PC-3 (cell line): ENCODE measurements around the gene TRABD2B. TPM values are rescaled to one million over a fixed set of nuclear protein-coding genes. Genes with fewer than 3 reads are reported as not detected.
A peak's percentile ranks its signal among the peaks of the same experiment; 100 is the strongest.

Source experiments
- ATAC-seq: fragments of 200-7000 bp; cut with Tn5 transposase; 2 replicates; pipeline ENCODE4 v1.9.1; 2020; ENCODE audit warnings: mild to moderate bottlenecking, moderate library complexity
- BruUV-seq: library from RNA; stranded (reverse); fragments of 400-500 nt; replicated peaks from 2 replicates; lab custom pipeline; 2021; lab: Mats Ljungman, UMichigan
- CTCF ChIA-PET: fragments of 300-600 bp; sonication (Branson Sonifier 250); formaldehyde crosslinking; loops from one replicate; lab custom pipeline; 2022; ENCODE audit warnings: antibody characterized with exemption; lab: Charles Lee
- POLR2A ChIA-PET: fragments of 300-600 bp; sonication (Branson Sonifier 250); formaldehyde crosslinking; loops from one replicate; lab custom pipeline; 2022; ENCODE audit warnings: antibody characterized with exemption; ENCODE audit not compliant: unreplicated experiment; lab: Charles Lee
- DNase-seq: peaks from one replicate; pipeline ENCODE4 v3.0.0-alpha.2; 2015
- H2AFZ ChIP-seq: fragments of 300-600 bp; sonication (generic); 2 replicates; pipeline ENCODE4 v1.6.0; 2016; ENCODE audit warnings: antibody characterized with exemption, low read length
- H3F3A ChIP-seq: fragments of 300-600 bp; sonication (generic); one replicate; pipeline ENCODE4 v1.6.0; 2017; ENCODE audit warnings: antibody characterized with exemption, low read length, control low read depth, mild to moderate bottlenecking; ENCODE audit not compliant: unreplicated experiment
- H3K27ac ChIP-seq: fragments of 300-600 bp; sonication (generic); 2 replicates; pipeline ENCODE4 v1.5.1; 2016; ENCODE audit warnings: mild to moderate bottlenecking, low read length
- H3K27me3 ChIP-seq: fragments of 300-600 bp; sonication (generic); 2 replicates; pipeline ENCODE4 v1.6.1; 2016; ENCODE audit warnings: low read length, mixed read lengths
- H3K36me3 ChIP-seq: fragments of 300-600 bp; sonication (generic); 2 replicates; pipeline ENCODE4 v1.6.1; 2016; ENCODE audit warnings: low read depth, mixed run types, low read length, mixed read lengths
- H3K4me1 ChIP-seq: fragments of 300-600 bp; sonication (generic); 2 replicates; pipeline ENCODE4 v1.5.1; 2016; ENCODE audit warnings: low read length; ENCODE audit not compliant: insufficient read depth
- H3K4me2 ChIP-seq: fragments of 300-600 bp; sonication (generic); 2 replicates; pipeline ENCODE4 v1.6.0; 2016; ENCODE audit warnings: low read length
- H3K4me3 ChIP-seq: fragments of 300-600 bp; sonication (generic); 2 replicates; pipeline ENCODE4 v1.5.1; 2016; ENCODE audit warnings: mild to moderate bottlenecking, low read length, mixed read lengths
- H3K79me2 ChIP-seq: fragments of 300-600 bp; sonication (generic); 2 replicates; pipeline ENCODE4 v1.6.1; 2017; ENCODE audit warnings: low read length, mixed read lengths
- H3K9ac ChIP-seq: fragments of 300-600 bp; sonication (generic); 2 replicates; pipeline ENCODE4 v1.6.0; 2016; ENCODE audit warnings: mild to moderate bottlenecking, low read length
- H3K9me2 ChIP-seq: fragments of 300-600 bp; sonication (generic); replicated peaks from 2 replicates; pipeline ENCODE4 v1.6.1; 2016; ENCODE audit warnings: mixed run types, low read length, mixed read lengths
- H3K9me3 ChIP-seq: fragments of 300-600 bp; sonication (generic); 2 replicates; pipeline ENCODE4 v1.6.1; 2016; ENCODE audit warnings: low read length, mixed read lengths
- H4K20me1 ChIP-seq: fragments of 300-600 bp; sonication (generic); 2 replicates; pipeline ENCODE4 v1.6.1; 2016; ENCODE audit warnings: low read length, mixed read lengths
- EZH2 ChIP-seq: fragments of 300-600 bp; sonication (generic); IDR thresholded peaks from one replicate; pipeline ENCODE4 v1.6.1; 2017; ENCODE audit warnings: antibody characterized with exemption, mild to moderate bottlenecking, low read length; ENCODE audit not compliant: unreplicated experiment
- EZH2phosphoT487 ChIP-seq: fragments of 300-600 bp; sonication (generic); IDR thresholded peaks from 2 replicates; pipeline ENCODE4 v1.6.1; 2018; ENCODE audit warnings: mild to moderate bottlenecking, antibody characterized with exemption, low read length, borderline replicate concordance
- intact Hi-C: fragments of 100-400 bp; cut with micrococcal nuclease; formaldehyde crosslinking; loops from 2 replicates; pipeline ENCODE4 v1.9.0; 2023
- total RNA-seq: library from RNA; depleted of rRNA; stranded (reverse); fragments of >200 nt; gene quantifications from 2 replicates; pipeline ENCODE4 v1.2.3, GENCODE V29; 2014
- TF ChIP-seq, protein P1 (sequence below): fragments of 300-600 bp; sonication (generic); conservative IDR thresholded peaks from 2 replicates; pipeline ENCODE4 v1.5.1; 2017; ENCODE audit warnings: antibody characterized with exemption, low read depth, mild to moderate bottlenecking, low read length

TRABD2B gene
- total RNA-seq, 1 experiment from 2014 or later = 0.44 TPM

- BruUV-seq = no TSS peak
- CTCF ChIA-PET = interaction anchor here (0.5 kb wide), 1 partner anchor 211 kb away, joined by 5 read pairs; the partner anchor contains the start of gene TRABD2B
- no peak for ATAC-seq
These were observed 210.9 kb downstream of the TRABD2B start for GRCh38 chr1:47786316-47786715.

GRCh38 chr1:47785561-47786271 lies 211.5 kb downstream of the TRABD2B start:
- H3K4me1 ChIP-seq = peaks cover 16% of the 10 kb centered on the region
- H2AFZ ChIP-seq = no peak overlapping the region
- no TSS peak for BruUV-seq
- H3K4me3 ChIP-seq = no peak overlapping the region
- ATAC-seq (peak; percentile 79), DNase-seq (peak; percentile 22)
- no peak overlapping the region for H3K4me2 ChIP-seq
- intact Hi-C loops = loop anchor here (2.0 to 10.0 kb wide), 2 partner anchors 209 to 275 kb away; partner anchors contain the start of gene TRABD2B
- no peaks in the 10 kb centered on the region for H4K20me1 ChIP-seq
- H3K9me2 ChIP-seq = no peaks in the 10 kb centered on the region
- ChIA-PET POLR2A (interaction anchor here (0.7 kb wide), 1 partner anchor 771 kb away, joined by 4 read pairs; no protein-coding TSS in a partner anchor), CTCF (no interaction called here)
- H3K9ac ChIP-seq = no peak overlapping the region
- no peaks in the 10 kb centered on the region for H3K36me3 ChIP-seq
- no peaks in the 10 kb centered on the region for H3K27me3 ChIP-seq
- no peak for TF ChIP-seq EZH2phosphoT487
- TF ChIP-seq, protein P1, sequence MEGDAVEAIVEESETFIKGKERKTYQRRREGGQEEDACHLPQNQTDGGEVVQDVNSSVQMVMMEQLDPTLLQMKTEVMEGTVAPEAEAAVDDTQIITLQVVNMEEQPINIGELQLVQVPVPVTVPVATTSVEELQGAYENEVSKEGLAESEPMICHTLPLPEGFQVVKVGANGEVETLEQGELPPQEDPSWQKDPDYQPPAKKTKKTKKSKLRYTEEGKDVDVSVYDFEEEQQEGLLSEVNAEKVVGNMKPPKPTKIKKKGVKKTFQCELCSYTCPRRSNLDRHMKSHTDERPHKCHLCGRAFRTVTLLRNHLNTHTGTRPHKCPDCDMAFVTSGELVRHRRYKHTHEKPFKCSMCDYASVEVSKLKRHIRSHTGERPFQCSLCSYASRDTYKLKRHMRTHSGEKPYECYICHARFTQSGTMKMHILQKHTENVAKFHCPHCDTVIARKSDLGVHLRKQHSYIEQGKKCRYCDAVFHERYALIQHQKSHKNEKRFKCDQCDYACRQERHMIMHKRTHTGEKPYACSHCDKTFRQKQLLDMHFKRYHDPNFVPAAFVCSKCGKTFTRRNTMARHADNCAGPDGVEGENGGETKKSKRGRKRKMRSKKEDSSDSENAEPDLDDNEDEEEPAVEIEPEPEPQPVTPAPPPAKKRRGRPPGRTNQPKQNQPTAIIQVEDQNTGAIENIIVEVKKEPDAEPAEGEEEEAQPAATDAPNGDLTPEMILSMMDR = peak; percentile 48
- H3K9me3 ChIP-seq = no peaks in the 10 kb centered on the region
- H3K79me2 ChIP-seq = no peaks in the 10 kb centered on the region
- H3K27ac ChIP-seq = no peak overlapping the region
- H3F3A ChIP-seq = no peaks in the 10 kb centered on the region

More at GRCh38 chr1:47786316-47786715, 210.9 kb downstream of the TRABD2B start:
- H3K9me3 ChIP-seq = no peaks in the 10 kb centered on the region
- intact Hi-C loops = loop anchor here (10.0 kb wide), 1 partner anchor 208 kb away; the partner anchor contains the start of gene TRABD2B
- H3K9ac ChIP-seq = no peak overlapping the region
- H3K9me2 ChIP-seq = no peaks in the 10 kb centered on the region
- H3K4me2 ChIP-seq = no peak overlapping the region
- H2AFZ ChIP-seq = no peak overlapping the region
- H3K27me3 ChIP-seq = no peaks in the 10 kb centered on the region
- TF ChIP-seq EZH2 = no peak
- TF ChIP-seq, protein P1 = no peak
- no peak for TF ChIP-seq EZH2phosphoT487
- DNase-seq = no peak
- no peak overlapping the region for H3K27ac ChIP-seq
- no peaks in the 10 kb centered on the region for H3F3A ChIP-seq
- H3K36me3 ChIP-seq = no peaks in the 10 kb centered on the region
- H3K4me1 ChIP-seq = peaks cover 16% of the 10 kb centered on the region
- H3K79me2 ChIP-seq = no peaks in the 10 kb centered on the region
- POLR2A ChIA-PET = interaction anchor here (0.7 kb wide), 1 partner anchor 770 kb away, joined by 4 read pairs; no protein-coding TSS in a partner anchor
- no peaks in the 10 kb centered on the region for H4K20me1 ChIP-seq
- H3K4me3 ChIP-seq = no peak overlapping the region

GRCh38 chr1:47785118-47785517 lies 212.1 kb downstream of the TRABD2B start:
- Histone ChIP-seq H3K4me1 (peaks cover 16% of the 10 kb centered on the region), H3K9me3 (no peaks in the 10 kb centered on the region), H2AFZ (no peak overlapping the region), H3K79me2 (no peaks in the 10 kb centered on the region), H4K20me1 (no peaks in the 10 kb centered on the region), H3K4me3 (no peak overlapping the region), H3F3A (no peaks in the 10 kb centered on the region), H3K27me3 (no peaks in the 10 kb centered on the region), H3K4me2 (no peak overlapping the region), H3K9me2 (no peaks in the 10 kb centered on the region), H3K9ac (no peak overlapping the region), H3K36me3 (no peaks in the 10 kb centered on the region), H3K27ac (no peak overlapping the region)
- DNase-seq (no peak), ATAC-seq (no peak)
- CTCF ChIA-PET = no interaction called here
- POLR2A ChIA-PET = no interaction called here
- intact Hi-C loops = loop anchor here (2.0 to 10.0 kb wide), 2 partner anchors 210 to 276 kb away; partner anchors contain the start of gene TRABD2B
- no TSS peak for BruUV-seq
- no peak for TF ChIP-seq EZH2
- no peak for TF ChIP-seq EZH2phosphoT487
- TF ChIP-seq, protein P1 = no peak
